Ovary (tissue), 3 donors: Measurements from ENCODE around the gene HMGA1.

Experiments
- CTCF ChIP-seq, 3 donors: fragments of 450-650 bp in 2 of 3; fragments of 200-600 bp in 1 of 3; IDR thresholded peaks; one replicate each; pipeline versions ENCODE4 v1.5.1 to v1.8.0; 2016 to 2022; ENCODE audit warnings: antibody characterized with exemption in 3 of 3, mild to moderate bottlenecking in 1 of 3
- EP300 ChIP-seq: sonication (generic); formaldehyde crosslinking; IDR thresholded peaks from one replicate; pipeline ENCODE4 v1.6.1; 2017; ENCODE audit warnings: antibody characterized with exemption
- donor health status: DM: no; HTN: no; CAD: no.

- no peak for TF ChIP-seq CTCF (IDR thresholded peaks at IDR 0.05)
- TF ChIP-seq EP300: no peak
These were observed 2.8 kb downstream of the HMGA1 start for GRCh38 chr6:34239500-34239825.
